HG03520 (cell line): ENCODE data around the gene PSMB8.
A peak's percentile ranks its signal among the peaks of the same experiment; 100 is the strongest.

Experiments used
- ATAC-seq: cut with Tn5 transposase; IDR thresholded peaks from one replicate; pipeline ENCODE4 v1.9.1; 2021; ENCODE audit warnings: mild to moderate bottlenecking, moderate library complexity; ENCODE audit not compliant: unreplicated experiment

PSMB8 gene

GRCh38 chr6:32857156-32857891 lies 13.5 kb upstream of the PSMB8 start:
- no peak for ATAC-seq

- no peak for ATAC-seq
Measured at GRCh38 chr6:32855467-32856174, 11.8 kb upstream of the PSMB8 start.

DNA sequence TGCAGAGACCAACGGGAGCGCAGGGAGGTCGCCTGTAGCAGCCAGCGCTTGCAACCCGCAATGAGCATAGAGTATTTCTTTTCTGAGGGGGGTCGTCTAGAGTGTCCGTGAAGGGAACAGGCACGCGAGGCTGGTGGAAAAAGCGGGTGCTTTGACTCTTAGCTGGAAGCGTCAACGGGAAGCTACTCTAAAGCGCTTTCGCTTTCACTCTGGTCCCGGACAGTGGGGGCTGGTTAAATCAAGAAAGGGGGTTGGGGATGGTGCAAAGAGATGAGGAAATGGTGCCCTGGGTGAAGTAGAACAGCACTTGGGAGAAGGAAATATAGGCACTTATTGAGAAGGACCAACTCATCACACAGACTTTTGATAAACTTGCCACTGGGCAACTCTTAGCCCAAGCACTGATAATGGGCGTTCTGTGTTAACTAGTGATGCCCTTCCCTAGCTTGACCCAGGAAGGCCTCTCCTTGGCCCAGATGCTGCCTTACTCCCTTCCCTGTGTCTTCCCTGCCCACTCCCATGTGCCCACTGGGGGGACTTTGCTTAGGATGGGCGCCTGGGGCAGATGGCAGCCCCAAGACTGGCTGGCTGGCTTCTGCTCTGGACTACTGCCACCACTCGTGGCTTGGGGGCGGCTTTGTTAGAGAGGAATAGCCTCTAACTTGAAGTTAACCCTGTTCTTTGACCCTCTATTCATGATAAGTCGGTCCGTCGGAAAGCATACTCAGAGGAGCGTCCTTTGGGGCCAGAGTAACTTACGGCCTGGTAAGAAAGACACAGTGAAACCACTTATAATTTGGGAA lies 10.7 kb upstream of the PSMB8 start:
- ATAC-seq: peak; percentile 12

- ATAC-seq: peak; percentile 80
Measured at GRCh38 chr6:32853541-32854375, 9.9 kb upstream of the PSMB8 start, which contains the start of the genes PSMB9 and TAP1. Gene PSMB9, plus strand, starts transcription at chr6:32854192. Its CDS starts 38 bp downstream, at chr6:32854230. Gene TAP1, minus strand, starts transcription at chr6:32853704. Its CDS starts 68 bp downstream, at chr6:32853636.

DNA sequence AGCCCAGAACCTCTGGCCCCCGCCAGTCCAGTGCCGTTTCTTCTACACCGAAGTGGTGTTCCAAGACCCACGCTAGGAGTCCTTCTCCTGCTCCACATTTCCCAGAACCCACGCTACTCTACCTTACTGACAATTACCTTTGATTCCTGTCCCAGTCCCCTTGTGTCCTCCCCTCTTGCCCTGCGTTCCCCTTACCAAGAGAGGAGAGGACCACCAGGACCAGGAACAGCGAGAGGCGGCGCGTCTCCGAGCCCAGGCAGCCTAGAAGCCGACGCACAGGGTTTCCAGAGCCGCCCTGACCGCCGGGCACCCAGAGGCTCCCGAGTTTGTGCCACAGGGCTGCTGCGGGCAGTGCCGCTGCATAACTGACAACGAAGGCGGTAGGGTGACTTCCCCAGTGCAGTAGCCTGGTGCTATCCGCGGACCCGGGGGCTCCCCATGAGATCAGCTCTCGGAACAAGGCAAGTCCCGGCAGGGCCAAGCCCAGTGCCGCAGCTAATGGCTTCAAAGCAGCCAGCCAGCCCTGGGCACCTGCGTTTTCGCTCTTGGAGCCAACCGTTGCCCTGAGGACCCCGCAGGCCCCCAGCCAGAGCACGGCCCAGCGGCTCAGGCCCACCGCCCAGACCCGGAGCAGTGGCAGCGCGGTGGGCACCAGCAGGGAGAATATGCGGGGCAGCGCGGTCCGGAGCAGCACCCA lies 9.1 kb upstream of the PSMB8 start:
- ATAC-seq: peak; percentile 7

- no peak for ATAC-seq
Measured at GRCh38 chr6:32852018-32852843, 8.4 kb upstream of the PSMB8 start.

DNA sequence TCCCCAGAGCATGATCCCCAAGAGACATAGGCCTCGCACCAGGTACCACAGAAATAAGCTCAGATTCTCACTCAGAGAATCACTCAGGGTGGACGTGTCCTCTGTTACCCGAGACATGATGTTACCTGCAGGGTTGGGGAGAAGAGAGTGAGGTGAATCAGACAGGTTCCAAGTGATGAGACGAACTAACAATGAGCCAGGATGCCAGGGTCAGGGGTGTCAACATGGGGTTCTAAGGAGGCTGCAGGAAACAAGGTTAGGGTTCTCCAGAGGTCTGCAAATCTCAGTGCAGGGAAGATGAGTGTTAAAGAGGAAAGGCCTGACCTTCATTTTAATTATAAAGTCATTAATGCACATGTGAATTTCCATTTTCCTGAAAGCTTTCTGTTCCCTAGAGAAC lies 7.2 kb upstream of the PSMB8 start:
- ATAC-seq: no peak

- ATAC-seq: no peak
Measured at GRCh38 chr6:32849126-32849525, 5.3 kb upstream of the PSMB8 start.

- no peak for ATAC-seq
Measured at GRCh38 chr6:32847795-32848194, 3.9 kb upstream of the PSMB8 start.

DNA sequence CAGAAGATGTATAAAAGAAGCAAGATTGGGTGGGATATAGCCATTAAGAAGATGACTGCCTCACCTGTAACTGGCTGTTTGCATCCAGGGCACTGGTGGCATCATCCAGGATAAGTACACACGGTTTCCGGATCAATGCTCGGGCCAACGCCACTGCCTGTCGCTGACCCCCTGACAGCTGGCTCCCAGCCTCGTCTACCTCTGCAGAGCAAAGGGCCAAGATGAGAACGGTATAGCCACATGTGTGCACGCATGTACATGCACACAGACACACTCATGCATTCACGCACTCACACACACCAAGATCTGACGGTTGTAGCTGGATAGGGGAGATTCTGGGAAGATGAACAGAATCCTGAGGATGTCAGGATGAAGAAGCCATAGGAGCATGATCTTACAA lies 3.2 kb upstream of the PSMB8 start:
- ATAC-seq: no peak

DNA sequence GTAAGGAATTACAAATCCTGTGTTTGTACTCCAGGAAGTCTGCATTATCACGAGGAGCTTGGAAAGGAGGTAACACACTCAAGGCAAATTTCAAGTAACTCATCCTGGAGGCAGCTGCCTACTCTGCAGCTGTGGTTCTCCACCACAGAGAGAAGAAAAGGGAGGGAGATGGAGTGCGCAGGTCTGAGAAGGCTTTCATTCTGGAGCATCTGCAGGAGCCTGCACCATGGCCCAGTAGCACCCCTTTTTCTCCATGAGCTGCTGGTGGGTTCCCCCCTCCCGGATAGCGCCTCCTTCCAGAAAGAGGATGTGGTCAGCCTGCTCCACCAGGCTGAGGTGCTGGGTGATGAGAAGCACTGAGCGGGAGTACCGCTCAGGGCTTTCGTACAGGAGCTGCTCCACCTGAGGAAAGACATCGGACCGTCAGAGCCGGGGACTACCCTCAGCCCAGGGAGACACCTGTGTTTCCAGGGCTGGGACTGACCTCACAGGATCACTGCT lies 1.6 kb upstream of the PSMB8 start:
- no peak for ATAC-seq

DNA sequence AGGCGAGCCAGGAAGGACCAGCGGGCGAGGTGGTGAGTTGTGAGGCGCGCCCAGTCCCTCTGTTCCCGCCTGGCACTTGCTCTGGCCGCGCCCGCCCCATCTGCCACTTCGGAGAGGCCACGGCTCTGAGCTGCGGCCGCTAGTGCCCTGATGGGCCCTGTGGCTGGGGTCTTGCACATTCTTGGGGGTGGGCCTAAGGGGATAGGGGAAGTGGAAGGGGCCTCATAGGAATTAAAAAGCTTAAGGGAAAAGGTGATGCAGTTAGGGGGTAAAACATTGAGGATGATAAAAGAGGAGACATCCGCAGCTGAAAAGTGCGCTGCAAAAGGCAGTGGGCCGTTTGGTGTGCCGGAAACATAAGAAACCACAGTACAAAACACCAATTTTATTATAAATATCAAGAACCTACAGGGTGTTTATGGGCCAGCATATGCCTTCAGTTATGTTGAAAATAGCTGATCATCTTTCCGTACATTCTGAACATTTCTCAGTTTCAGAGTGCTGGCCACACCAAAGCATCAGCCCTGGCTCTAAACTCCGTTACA lies 1.1 kb upstream of the PSMB8 start:
- ATAC-seq: no peak

GRCh38 chr6:32843331-32843978 lies 392 bp downstream of the PSMB8 start:
- no peak for ATAC-seq

- no peak for ATAC-seq
Measured at GRCh38 chr6:32842690-32843089, 1.2 kb downstream of the PSMB8 start.

DNA sequence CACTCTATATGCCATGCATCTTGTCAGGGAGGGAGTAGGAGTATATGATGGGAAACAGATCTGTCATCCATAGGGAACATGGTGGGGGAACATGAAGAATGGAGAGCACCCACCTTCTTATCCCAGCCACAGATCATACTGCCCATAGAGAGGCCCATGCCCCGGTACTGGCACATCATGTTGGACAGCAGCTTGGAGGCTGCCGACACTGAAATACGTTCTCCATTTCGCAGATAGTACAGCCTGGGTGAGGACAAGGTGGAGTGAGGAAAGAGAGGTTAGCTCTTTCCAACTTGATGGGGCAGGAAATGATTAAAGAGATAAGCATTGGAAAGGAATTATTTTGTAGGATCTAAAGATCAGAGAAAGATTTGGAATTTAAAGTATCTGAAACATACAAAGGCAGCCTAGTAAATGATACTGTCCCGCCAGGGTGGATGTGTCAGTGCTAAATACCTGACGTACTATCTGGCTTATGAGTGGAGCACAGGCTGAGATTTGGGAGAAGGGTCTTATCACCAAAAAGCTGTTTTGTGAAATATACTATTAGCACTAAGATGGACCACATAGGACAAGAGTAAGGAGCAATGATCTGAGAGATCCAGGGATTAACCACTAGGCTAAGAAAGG lies 1.7 kb downstream of the PSMB8 start:
- no peak for ATAC-seq

DNA sequence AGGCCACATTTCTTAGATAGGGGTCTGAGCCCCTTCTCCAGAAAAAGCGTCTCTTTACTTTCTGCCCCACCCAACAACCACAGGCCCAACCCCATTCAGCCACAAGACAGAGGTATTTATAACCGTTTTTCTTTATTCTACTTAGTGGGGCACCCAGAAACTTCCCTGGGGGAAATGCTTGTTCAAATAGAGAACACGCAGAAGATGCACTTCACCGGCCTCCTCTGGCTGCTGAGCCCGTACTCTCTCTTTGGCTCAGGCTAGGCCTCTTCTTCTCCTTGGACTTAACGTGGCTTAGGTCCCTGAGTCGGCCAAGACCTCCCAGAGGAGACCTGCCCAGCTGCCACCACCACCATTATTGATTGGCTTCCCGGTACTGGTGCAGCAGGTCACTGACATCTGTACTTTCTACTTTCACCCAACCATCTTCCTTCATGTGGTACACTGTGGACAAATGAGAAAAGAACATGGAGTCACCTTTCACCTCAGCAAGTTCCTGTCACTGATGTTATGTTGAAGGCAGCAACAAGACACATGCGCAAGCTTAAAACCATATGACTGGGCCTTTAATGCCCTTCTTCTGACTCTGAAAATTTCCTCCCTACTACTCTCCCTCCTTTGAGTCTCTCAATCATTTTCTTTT lies 3.1 kb downstream of the PSMB8 start:
- ATAC-seq: no peak

DNA sequence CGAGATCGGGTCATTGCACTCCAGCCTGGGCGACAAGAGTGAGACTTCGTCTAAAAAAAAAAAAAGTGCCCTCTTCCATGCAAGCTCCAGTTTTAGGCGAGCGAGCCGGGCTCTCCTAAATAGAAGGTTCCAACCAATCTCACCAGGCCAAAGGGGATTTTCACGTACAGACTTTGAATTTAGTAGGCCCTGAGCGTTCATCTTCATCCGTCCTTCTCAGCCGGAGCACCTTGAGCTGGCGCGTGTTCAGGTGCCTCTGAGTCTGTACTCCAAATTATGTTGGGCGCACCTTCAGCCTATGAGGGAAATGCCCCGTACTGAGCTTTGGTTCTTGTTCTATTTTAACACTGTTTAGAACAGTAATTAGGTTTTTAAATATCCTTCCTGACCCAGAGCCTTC lies 4.5 kb downstream of the PSMB8 start:
- no peak for ATAC-seq
